ENCODE measurements around the gene PLXDC2. TPM values are rescaled to one million over a fixed set of nuclear protein-coding genes. Genes with fewer than 3 reads are reported as not detected.
"Not testable (repeated sequence)": the region's sequence is repeated elsewhere in the genome, so short reads cannot be mapped to it uniquely, and the experiment has no call there.

Gene PLXDC2
- polyA plus RNA-seq, 1 donor = 30.7 TPM

GRCh38 chr10:20041931-20042330 is 225.7 kb downstream of the PLXDC2 start:
- no peak for DNase-seq (ENCODE audit: low read depth)

GRCh38 chr10:20045100-20045499 is 228.9 kb downstream of the PLXDC2 start:
- not testable (repeated sequence) for DNase-seq (ENCODE audit: low read depth)

GRCh38 chr10:20048161-20048560 is 231.9 kb downstream of the PLXDC2 start:
- no peak for DNase-seq (ENCODE audit: low read depth)

GRCh38 chr10:20058135-20058534 is 241.9 kb downstream of the PLXDC2 start:
- no peak for DNase-seq (ENCODE audit: low read depth)

GRCh38 chr10:20059084-20059835 is 243.0 kb downstream of the PLXDC2 start:
- DNase-seq (ENCODE audit: low read depth) = no peak

GRCh38 chr10:20065814-20066213 is 249.6 kb downstream of the PLXDC2 start:
- DNase-seq (ENCODE audit: low read depth) = no peak

- DNase-seq (ENCODE audit: low read depth) = no peak
Measured at GRCh38 chr10:20073167-20073566, 256.9 kb downstream of the PLXDC2 start.

- no peak for DNase-seq (ENCODE audit: low read depth)
Measured at GRCh38 chr10:20075713-20076112, 259.5 kb downstream of the PLXDC2 start.

- no peak for DNase-seq (ENCODE audit: low read depth)
Measured at GRCh38 chr10:20084451-20084850, 268.2 kb downstream of the PLXDC2 start.

GRCh38 chr10:20085115-20085514 is 268.9 kb downstream of the PLXDC2 start:
- no peak for DNase-seq (ENCODE audit: low read depth)

- no peak for DNase-seq (ENCODE audit: low read depth)
Measured at GRCh38 chr10:20087353-20087752, 271.1 kb downstream of the PLXDC2 start.

- peak; percentile 83 for DNase-seq (ENCODE audit: low read depth)
Measured at GRCh38 chr10:20088061-20088701, 271.9 kb downstream of the PLXDC2 start.

GRCh38 chr10:20089879-20090278 is 273.6 kb downstream of the PLXDC2 start:
- no peak for DNase-seq (ENCODE audit: low read depth)

- no peak for DNase-seq (ENCODE audit: low read depth)
Measured at GRCh38 chr10:20090831-20091230, 274.6 kb downstream of the PLXDC2 start.

- no peak for DNase-seq (ENCODE audit: low read depth)
Measured at GRCh38 chr10:20091698-20092097, 275.5 kb downstream of the PLXDC2 start.

- DNase-seq (ENCODE audit: low read depth) = no peak
Measured at GRCh38 chr10:20093600-20093999, 277.4 kb downstream of the PLXDC2 start.

- DNase-seq (ENCODE audit: low read depth) = no peak
Measured at GRCh38 chr10:20094226-20094976, 278.2 kb downstream of the PLXDC2 start.

GRCh38 chr10:20100171-20100570 is 283.9 kb downstream of the PLXDC2 start:
- peak; percentile 83 for DNase-seq (ENCODE audit: low read depth)

- no peak for DNase-seq (ENCODE audit: low read depth)
Measured at GRCh38 chr10:20105236-20105635, 289.0 kb downstream of the PLXDC2 start.

GRCh38 chr10:20105931-20106330 is 289.7 kb downstream of the PLXDC2 start:
- no peak for DNase-seq (ENCODE audit: low read depth)

GRCh38 chr10:20108021-20108420 is 291.8 kb downstream of the PLXDC2 start:
- no peak for DNase-seq (ENCODE audit: low read depth)

GRCh38 chr10:20109613-20110012 is 293.4 kb downstream of the PLXDC2 start:
- no peak for DNase-seq (ENCODE audit: low read depth)

All from forelimb muscle (tissue), 1 donor.